H9 (cell line): ENCODE measurements around the gene INSR. TPM values are rescaled to one million over a fixed set of nuclear protein-coding genes. Genes with fewer than 3 reads are reported as not detected.

Experiments
- DNase-seq: peaks from one replicate; pipeline ENCODE4 v3.0.0-alpha.2; 2017
- H2AFZ ChIP-seq: one replicate; pipeline ENCODE4 v1.6.1; 2013; ENCODE audit warnings: mild to moderate bottlenecking, low read length, control low read depth, moderate library complexity
- H2AK5ac ChIP-seq: 2 replicates; pipeline ENCODE4 v1.6.1; 2013; ENCODE audit warnings: low read length, control low read depth, mixed read lengths; ENCODE audit not compliant: insufficient read length
- H2BK120ac ChIP-seq: one replicate; pipeline ENCODE4 v1.6.1; 2013; ENCODE audit warnings: low read depth, mild to moderate bottlenecking, low read length, control low read depth, inconsistent platforms; ENCODE audit not compliant: poor library complexity, severe bottlenecking
- H2BK12ac ChIP-seq: 2 replicates; pipeline ENCODE4 v1.6.1; 2013; ENCODE audit warnings: low read length, control low read depth, mixed read lengths, low read depth; ENCODE audit not compliant: insufficient read length
- H2BK15ac ChIP-seq: 2 replicates; pipeline ENCODE4 v1.6.1; 2013; ENCODE audit warnings: low read depth, low read length, control low read depth
- H2BK20ac ChIP-seq: one replicate; pipeline ENCODE4 v1.6.1; 2013; ENCODE audit warnings: low read depth, mild to moderate bottlenecking, low read length, control low read depth, inconsistent platforms; ENCODE audit not compliant: poor library complexity, severe bottlenecking
- H2BK5ac ChIP-seq: 2 replicates; pipeline ENCODE4 v1.6.1; 2013; ENCODE audit warnings: low read length, control low read depth, mixed read lengths; ENCODE audit not compliant: insufficient read length
- H3K14ac ChIP-seq: 2 replicates; pipeline ENCODE4 v1.6.1; 2013; ENCODE audit warnings: low read length, control low read depth; ENCODE audit not compliant: insufficient read depth
- H3K18ac ChIP-seq: 2 replicates; pipeline ENCODE4 v1.6.1; 2013; ENCODE audit warnings: low read depth, mild to moderate bottlenecking, mixed read lengths, low read length, control low read depth; ENCODE audit not compliant: insufficient read length
- H3K23ac ChIP-seq: 2 replicates; pipeline ENCODE4 v1.6.1; 2013; ENCODE audit warnings: low read length, control low read depth, mixed read lengths, low read depth; ENCODE audit not compliant: insufficient read length
- H3K23me2 ChIP-seq: 2 replicates; pipeline ENCODE4 v1.6.1; 2013; ENCODE audit warnings: low read depth, mild to moderate bottlenecking, mixed read lengths, low read length, control low read depth; ENCODE audit not compliant: insufficient read length, poor library complexity, severe bottlenecking
- H3K27ac ChIP-seq: 2 replicates; pipeline ENCODE4 v1.5.1; 2013; ENCODE audit warnings: low read length, control low read depth, mixed read lengths, low read depth; ENCODE audit not compliant: insufficient read length
- H3K27me3 ChIP-seq: 2 replicates; pipeline ENCODE4 v1.6.1; 2013; ENCODE audit warnings: low read length, control low read depth, inconsistent platforms; ENCODE audit not compliant: insufficient read depth
- H3K4ac ChIP-seq: 2 replicates; pipeline ENCODE4 v1.6.1; 2013; ENCODE audit warnings: low read depth, mild to moderate bottlenecking, control low read depth, inconsistent platforms, low read length, moderate library complexity
- H3K4me1 ChIP-seq: 2 replicates; pipeline ENCODE4 v1.6.1; 2013; ENCODE audit warnings: low read length, control low read depth, inconsistent platforms; ENCODE audit not compliant: insufficient read depth
- H3K4me2 ChIP-seq: 2 replicates; pipeline ENCODE4 v1.6.1; 2013; ENCODE audit warnings: low read length, control low read depth, mixed read lengths; ENCODE audit not compliant: insufficient read length, insufficient read depth
- H3K56ac ChIP-seq: 2 replicates; pipeline ENCODE4 v1.6.1; 2013; ENCODE audit warnings: low read depth, mild to moderate bottlenecking, mixed read lengths, low read length, control low read depth; ENCODE audit not compliant: insufficient read length
- H3K79me1 ChIP-seq: 2 replicates; pipeline ENCODE4 v1.6.1; 2013; ENCODE audit warnings: low read depth, mild to moderate bottlenecking, moderate library complexity, low read length, control low read depth, inconsistent platforms; ENCODE audit not compliant: insufficient read depth, poor library complexity, severe bottlenecking
- H3K79me2 ChIP-seq: 2 replicates; pipeline ENCODE4 v1.6.1; 2013; ENCODE audit warnings: low read length, control low read depth, inconsistent platforms; ENCODE audit not compliant: insufficient read depth
- H3K9ac ChIP-seq: 2 replicates; pipeline ENCODE4 v1.6.1; 2013; ENCODE audit warnings: low read length, control low read depth, mixed read lengths; ENCODE audit not compliant: insufficient read length; ENCODE audit errors: extremely low read depth
- H3K9me3 ChIP-seq: one replicate; pipeline ENCODE4 v1.6.1; 2013; ENCODE audit warnings: low read depth, low read length, inconsistent platforms; ENCODE audit not compliant: control insufficient read depth
- H3T11ph ChIP-seq: one replicate; pipeline ENCODE4 v1.6.1; 2013; ENCODE audit warnings: mild to moderate bottlenecking, low read length, control low read depth, inconsistent platforms
- H4K20me1 ChIP-seq: one replicate; pipeline ENCODE4 v1.6.1; 2013; ENCODE audit not compliant: control insufficient read depth, insufficient read length, insufficient read depth
- H4K5ac ChIP-seq: 2 replicates; pipeline ENCODE4 v1.6.1; 2013; ENCODE audit warnings: low read depth, mild to moderate bottlenecking, mixed read lengths, low read length, control low read depth; ENCODE audit not compliant: insufficient read length
- H4K8ac ChIP-seq: replicated peaks from 2 replicates; pipeline ENCODE4 v1.6.1; 2013; ENCODE audit warnings: low read length, control low read depth, mixed read lengths, low read depth; ENCODE audit not compliant: insufficient read length
- H4K91ac ChIP-seq: 2 replicates; pipeline ENCODE4 v1.6.1; 2013; ENCODE audit warnings: low read depth, mild to moderate bottlenecking, moderate library complexity, mixed read lengths, low read length, control low read depth; ENCODE audit not compliant: insufficient read length
- H3K27ac Mint-ChIP-seq, 3 experiments: 2 replicates in 2 of 3; 3 replicates in 1 of 3; pipeline ENCODE4 v1.8.0; 2020 to 2021; ENCODE audit warnings: mixed read lengths in 3 of 3, mild to moderate bottlenecking in 1 of 3, moderate library complexity in 1 of 3
- H3K27me3 Mint-ChIP-seq: 2 replicates; pipeline ENCODE4 v1.8.0; 2021; ENCODE audit warnings: low read depth, mild to moderate bottlenecking, moderate library complexity, mixed read lengths
- H3K36me3 Mint-ChIP-seq, 3 experiments: 2 replicates in 2 of 3; 3 replicates in 1 of 3; pipeline ENCODE4 v1.8.0; 2020 to 2021; ENCODE audit warnings: low read depth in 3 of 3, mixed read lengths in 3 of 3; ENCODE audit not compliant: insufficient read depth in 1 of 3
- H3K4me1 Mint-ChIP-seq, 2 experiments: 2 replicates each; pipeline ENCODE4 v1.8.0; 2020; ENCODE audit warnings: mixed read lengths in 2 of 2
- H3K4me3 Mint-ChIP-seq, 2 experiments: 2 replicates in 1 of 2; 3 replicates in 1 of 2; pipeline ENCODE4 v1.8.0; 2020 to 2021; ENCODE audit warnings: mild to moderate bottlenecking in 2 of 2, mixed read lengths in 2 of 2, moderate library complexity in 1 of 2
- H3K9me3 Mint-ChIP-seq, 2 experiments: 2 replicates in 1 of 2; 3 replicates in 1 of 2; pipeline ENCODE4 v1.8.0; 2020; ENCODE audit warnings: mild to moderate bottlenecking in 2 of 2, mixed read lengths in 2 of 2, moderate library complexity in 1 of 2
- CTCF ChIP-seq: fragments of 200-600 bp; sonication (generic); conservative IDR thresholded peaks from 3 replicates; pipeline ENCODE4 v1.8.0; 2021; ENCODE audit warnings: antibody characterized with exemption, mild to moderate bottlenecking
- WGBS: extraction: QIAGEN DNeasy Blood & Tissue Kit; methylation state at CpG from one replicate; pipeline ENCODE4 v1.1.7; 2013; ENCODE audit warnings: missing lambda C conversion rate, low lambda C conversion rate, mixed read lengths; ENCODE audit not compliant: insufficient read length; ENCODE audit errors: extremely low coverage; 5-methylcytosine and 5-hydroxymethylcytosine counted together
- total RNA-seq: library from RNA; stranded (reverse); gene quantifications from 2 replicates; pipeline ENCODE4 v1.2.1, GENCODE V29; 2021

The INSR gene
- total RNA-seq, 1 experiment from 2014 or later = 39.8 TPM

- no peak overlapping the region for H4K5ac ChIP-seq
- no peak overlapping the region for H3K56ac ChIP-seq
- no peak overlapping the region for H2BK120ac ChIP-seq
- H3K27ac ChIP-seq = no peak overlapping the region
- no peaks in the 10 kb centered on the region for H3K27me3 Mint-ChIP-seq
- H3K9me3 ChIP-seq = peaks cover 15% of the 10 kb centered on the region
- no peak overlapping the region for H3K18ac ChIP-seq
- no peak overlapping the region for H3K9ac ChIP-seq
- H3K4me1 ChIP-seq = no peaks in the 10 kb centered on the region
- H3K9me3 Mint-ChIP-seq = peaks cover 28 to 34% of the 10 kb centered on the region in 2 experiments
- no peak overlapping the region for H3K4me2 ChIP-seq
- no peaks in the 10 kb centered on the region for H3K79me1 ChIP-seq
- H3K23ac ChIP-seq = no peak overlapping the region
- H3K14ac ChIP-seq = no peak overlapping the region
- H3K4me1 Mint-ChIP-seq = peaks cover 0 to 3% of the 10 kb centered on the region in 2 experiments; a peak in 2 of 4 replicates
- H4K20me1 ChIP-seq = no peaks in the 10 kb centered on the region
- H3K79me2 ChIP-seq = no peaks in the 10 kb centered on the region
- H2AK5ac ChIP-seq = no peak overlapping the region
- H2BK15ac ChIP-seq = no peak overlapping the region
- H4K91ac ChIP-seq = no peak overlapping the region
- H3K27me3 ChIP-seq = no peaks in the 10 kb centered on the region
- H3K4me3 Mint-ChIP-seq = peak overlapping the region in 1 of 2 experiments; percentile 38; a peak in 2 of 5 replicates
- H3K27ac Mint-ChIP-seq = no peak overlapping the region
- H3K4ac ChIP-seq = no peak overlapping the region
- no peak overlapping the region for H2AFZ ChIP-seq
- H2BK5ac ChIP-seq = no peak overlapping the region
- WGBS = no CpG with 5 or more reads among the region's 6 CpGs
- no peak overlapping the region for H2BK20ac ChIP-seq
- H3K23me2 ChIP-seq = peaks cover 7% of the 10 kb centered on the region
- H3K36me3 Mint-ChIP-seq = peaks cover 58 to 65% (median 59%) of the 10 kb centered on the region in 3 experiments
- no peak overlapping the region for H3T11ph ChIP-seq
- no peak for TF ChIP-seq CTCF
- DNase-seq = no peak
- H2BK12ac ChIP-seq = no peak overlapping the region
- no peak overlapping the region for H4K8ac ChIP-seq
Observed at GRCh38 chr19:7072541-7072940, 221.7 kb downstream of the INSR start.
